GM19455 (cell line): ENCODE results near the gene MCOLN3.
"Not testable (repeated sequence)": the region's sequence is repeated elsewhere in the genome, so short reads cannot be mapped to it uniquely, and the experiment has no call there.

ENCODE experiments used
- ATAC-seq: cut with Tn5 transposase; IDR thresholded peaks from one replicate; pipeline ENCODE4 v1.9.1; 2021; ENCODE audit not compliant: unreplicated experiment

The MCOLN3 gene

DNA sequence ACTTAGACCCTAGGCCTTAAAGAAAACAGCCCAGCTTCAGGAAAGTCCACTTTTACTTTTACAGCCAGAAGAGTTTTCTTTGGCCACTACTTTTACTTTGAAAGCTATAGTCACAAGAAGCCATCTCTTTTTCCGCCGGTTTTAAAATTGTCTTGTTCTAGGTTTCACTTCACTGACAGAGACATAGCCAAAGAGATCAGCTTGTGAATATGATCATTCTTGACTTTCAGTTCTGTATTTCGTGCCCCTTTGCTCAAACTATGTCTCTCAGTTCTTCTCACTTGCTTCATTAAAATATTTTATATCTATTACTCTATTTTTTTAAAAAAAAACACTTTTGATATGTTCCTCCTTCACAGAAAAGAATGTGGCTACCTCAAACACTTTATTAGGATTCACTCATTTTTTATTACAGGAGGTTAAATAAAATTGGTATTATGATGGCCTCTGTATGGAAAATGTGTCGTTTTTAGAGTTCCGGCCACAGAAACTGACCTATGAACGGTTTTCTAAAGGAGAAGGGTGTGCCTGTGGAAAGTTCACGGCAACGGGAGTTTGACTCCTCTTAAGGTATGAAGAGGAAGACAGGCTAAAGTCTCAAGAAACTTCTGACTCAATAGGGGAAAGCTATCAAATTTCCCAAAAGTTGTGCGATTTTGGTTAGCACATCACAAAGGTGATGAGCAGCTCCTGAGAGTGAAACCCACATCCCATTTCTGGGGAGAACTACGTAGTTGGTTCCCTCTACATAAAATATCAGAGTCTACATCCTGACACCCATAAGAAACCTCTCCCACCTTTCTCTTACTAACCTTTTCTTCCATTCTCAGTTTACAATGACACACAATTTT, 52.6 kb downstream of the MCOLN3 start:
- ATAC-seq, result peak; percentile 52

DNA sequence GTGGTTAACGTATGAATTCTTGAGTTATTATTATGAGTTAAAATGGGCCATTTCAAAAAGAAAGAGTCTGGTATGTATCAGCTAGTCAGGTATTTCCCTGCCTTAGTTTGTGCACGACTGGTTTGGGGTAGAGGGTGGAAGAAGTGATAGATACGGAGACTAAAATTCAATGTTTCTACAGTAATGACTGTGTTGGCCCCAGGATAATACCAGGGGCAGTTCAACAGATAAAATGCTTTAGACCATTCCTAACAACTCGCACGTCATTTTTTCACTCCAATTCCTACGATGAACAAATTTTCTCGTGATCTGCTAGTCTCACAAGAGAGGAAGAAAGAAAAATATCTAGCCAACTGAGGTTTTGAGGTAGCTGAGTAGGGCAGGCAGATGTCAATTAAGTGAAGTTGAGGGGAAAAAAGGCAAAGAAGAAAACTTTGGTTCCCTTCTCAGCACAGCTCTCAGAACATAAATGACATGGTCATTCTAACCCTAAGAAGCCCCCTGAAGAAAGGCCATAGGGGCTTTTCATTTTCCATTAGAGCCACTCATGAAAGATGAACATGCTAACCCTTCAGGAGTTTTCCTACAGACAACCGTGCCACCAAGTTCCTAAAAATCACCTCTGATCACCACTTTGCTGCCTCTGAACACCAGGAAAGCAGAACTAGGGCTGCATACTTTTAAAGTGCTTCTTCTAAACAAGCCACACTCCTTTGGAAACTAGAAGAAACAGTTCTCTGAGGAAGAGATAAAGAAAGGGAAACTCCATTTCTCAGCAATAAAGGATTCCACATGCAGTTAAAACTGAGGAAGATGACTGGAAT, 57.0 kb downstream of the MCOLN3 start:
- ATAC-seq, result no peak

DNA sequence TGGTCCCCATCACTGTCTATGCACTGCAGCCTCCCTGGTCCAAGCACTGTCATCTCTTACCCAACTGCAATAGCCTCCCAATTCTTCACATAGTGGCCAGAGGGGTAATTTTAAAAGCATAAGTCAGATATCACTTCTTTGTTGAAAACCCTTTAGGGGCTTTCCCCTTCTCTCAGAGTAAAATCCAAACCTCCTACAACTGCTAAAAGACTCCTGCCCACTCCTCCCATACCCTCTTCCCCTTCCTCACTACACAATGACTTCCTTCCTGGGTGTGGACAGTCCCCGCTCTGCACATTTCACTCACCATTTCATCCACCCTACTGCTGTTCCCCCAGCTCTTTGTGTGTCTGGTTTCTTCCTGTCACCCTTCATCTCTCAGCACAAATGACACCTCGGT, 59.7 kb downstream of the MCOLN3 start:
- ATAC-seq, result peak; percentile 60

DNA sequence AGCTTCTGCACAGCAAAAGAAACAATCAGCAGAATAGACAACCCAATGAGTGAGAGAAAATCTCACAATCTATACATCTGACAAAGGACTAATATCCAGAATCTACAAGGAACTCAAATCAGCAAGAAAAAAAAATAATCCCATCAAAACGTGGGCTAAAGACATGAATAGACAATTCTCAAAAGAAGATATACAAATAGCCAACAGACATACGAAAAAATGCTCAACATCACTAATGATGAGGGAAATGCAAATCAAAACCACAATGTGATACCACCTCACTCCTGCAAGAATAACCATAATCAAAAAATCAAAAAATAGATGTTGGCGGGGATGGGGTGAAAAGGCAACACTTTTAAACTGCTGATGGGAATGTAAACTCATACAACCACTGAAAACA, 61.7 kb downstream of the MCOLN3 start:
- not testable (repeated sequence) for ATAC-seq

DNA sequence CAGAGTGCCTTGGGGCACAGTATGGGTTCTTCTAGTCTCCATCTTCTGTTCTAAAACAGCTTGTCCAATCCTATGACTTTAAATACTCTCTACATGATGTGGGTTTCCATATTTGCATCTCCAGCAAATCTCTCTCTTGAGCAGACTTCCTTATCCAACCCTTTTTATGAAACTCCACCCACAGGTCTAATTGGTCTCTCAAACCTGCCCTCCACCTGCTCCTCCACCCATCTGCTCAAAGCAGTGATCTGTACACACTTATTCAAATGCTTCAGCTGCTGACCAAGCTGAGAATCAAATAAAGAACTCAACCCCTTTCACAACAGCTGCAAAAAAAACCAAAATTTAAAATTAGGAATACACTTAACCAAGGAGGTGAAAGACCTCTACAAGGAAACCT, 62.9 kb downstream of the MCOLN3 start:
- ATAC-seq, result peak; percentile 37

GRCh38 chr1:84982395-84982794, 65.9 kb downstream of the MCOLN3 start:
- no peak for ATAC-seq

- peak; percentile 34 for ATAC-seq
Measured at GRCh38 chr1:84975035-84975434, 73.3 kb downstream of the MCOLN3 start.

- ATAC-seq, result peak; percentile 45
Measured at GRCh38 chr1:84973498-84974334, 74.6 kb downstream of the MCOLN3 start.

DNA sequence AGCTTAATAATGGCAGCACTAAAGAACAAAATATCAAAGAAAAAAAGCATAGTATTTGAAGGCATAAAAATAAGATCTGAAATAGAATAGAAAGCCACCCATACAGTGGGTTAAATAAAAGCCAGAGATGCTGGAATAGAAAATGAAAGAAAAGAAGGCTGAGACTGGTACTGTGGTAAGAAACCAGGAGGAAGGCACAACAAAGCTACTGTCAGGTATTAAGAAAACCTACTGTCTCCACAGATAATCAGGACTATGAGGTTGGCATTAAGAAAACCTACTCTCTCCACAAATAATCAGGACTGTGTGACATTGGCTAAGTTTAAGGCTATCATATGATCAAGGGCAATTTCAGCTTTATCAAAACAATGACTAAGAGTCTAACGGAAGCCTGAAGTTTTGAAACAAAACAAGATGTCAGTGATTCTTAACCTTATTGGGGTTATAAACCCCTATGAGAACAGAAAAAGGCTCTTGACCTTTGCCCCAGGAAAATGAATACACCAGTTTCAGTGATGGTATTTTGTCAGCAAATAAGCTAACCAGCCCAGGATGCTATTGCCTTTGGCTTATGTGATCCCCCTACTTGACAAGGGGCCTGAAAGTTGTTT, 75.8 kb downstream of the MCOLN3 start:
- ATAC-seq, result peak; percentile 53

DNA sequence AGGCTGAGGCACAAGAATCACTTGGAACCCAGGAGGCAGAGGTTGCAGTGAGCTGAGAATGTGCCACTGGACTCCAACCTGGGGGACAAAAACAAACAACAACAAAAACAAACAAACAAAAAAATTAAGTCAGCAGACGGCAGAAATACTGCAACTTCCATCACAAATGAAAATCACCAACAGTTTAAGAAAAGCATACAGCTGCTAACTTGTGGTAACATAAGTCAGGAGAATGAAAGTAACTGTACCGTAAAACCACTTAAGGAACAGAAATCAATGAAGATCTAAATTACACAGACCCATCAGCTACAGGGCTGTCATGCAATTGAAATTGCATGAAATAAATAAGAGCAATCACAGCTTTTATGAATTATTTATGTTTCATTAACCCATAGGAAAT, 76.3 kb downstream of the MCOLN3 start:
- peak; percentile 34 for ATAC-seq

DNA sequence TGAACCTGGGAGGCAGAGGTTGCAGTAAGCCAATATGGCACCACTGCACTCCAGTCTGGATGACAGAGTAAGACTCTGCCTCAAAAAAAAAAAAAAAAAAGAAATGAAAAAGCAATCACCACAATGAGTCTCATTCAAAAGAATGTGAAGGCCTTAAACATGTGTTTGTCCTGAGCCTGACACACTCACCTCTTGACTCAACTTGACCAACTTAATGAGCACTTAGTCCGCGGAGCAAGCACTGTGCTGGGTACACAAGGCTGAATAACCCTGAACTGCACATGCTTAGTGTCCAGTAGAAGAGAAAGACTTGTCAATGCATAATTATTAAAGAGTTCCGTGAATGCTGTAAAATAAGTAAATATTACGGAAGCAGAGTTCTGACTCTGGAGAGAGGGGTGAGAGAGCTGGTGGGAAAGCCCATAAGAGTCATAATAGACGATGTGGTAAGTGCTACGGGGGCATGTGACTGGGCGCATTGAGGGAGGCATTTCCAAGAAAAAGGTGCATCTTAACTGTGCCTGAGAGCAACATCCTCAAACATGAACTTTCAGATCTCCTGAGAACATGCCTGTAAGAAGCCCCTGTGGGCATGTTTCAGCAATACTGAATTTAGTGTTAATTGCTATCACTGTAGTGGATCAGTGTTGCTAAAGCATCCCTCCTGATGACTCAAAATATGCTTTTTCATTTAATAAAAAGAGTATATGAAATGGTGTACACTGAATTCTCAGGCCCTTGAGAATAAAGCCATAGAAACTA, 78.6 kb downstream of the MCOLN3 start:
- peak; percentile 33 for ATAC-seq

DNA sequence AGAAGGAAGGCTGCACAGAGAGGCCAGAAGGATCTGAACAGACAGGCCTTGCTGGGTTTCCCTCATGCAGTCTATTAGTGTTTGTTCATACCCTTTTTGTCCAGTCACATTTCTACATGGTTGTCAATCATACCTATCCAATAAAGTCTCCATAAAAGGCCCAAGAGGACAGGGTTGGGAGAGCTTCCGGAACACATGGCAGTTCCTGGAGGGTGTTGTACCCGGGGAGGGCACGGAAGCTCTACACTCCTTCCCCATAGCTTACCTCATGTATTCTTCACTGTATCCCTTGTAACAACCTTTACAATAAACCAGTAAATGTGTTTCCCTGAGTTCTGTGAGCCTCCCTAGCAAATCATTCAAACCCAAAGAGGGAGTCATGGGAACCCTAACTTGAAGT, 79.4 kb downstream of the MCOLN3 start:
- ATAC-seq, result no peak

DNA sequence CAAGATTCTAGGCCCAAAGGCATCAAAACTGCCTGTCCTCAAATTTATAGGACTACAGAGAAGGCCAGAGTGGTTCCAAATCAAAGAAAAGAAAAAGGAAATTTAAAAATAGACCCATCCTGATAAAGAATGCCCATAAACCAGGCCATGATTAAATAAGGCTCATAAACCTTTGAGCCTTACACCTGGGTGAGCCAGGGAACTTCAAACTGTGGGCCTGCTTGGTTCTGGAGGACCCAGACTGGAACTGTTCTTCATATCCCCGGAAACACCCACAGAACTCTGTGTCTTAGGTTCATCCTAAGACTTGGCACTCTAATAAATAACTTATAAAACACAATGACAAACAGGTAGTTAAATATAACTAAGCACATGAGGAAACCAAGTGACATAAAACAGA, 80.2 kb downstream of the MCOLN3 start:
- no peak for ATAC-seq
